WTC11 (cell line): Measurements from ENCODE around the gene RUNX2. TPM values are rescaled to one million over a fixed set of nuclear protein-coding genes. Genes with fewer than 3 reads are reported as not detected.
"Not testable (repeated sequence)": the region's sequence is repeated elsewhere in the genome, so short reads cannot be mapped to it uniquely, and the experiment has no call there.

ENCODE experiments used
- ATAC-seq: fragments of 200-7000 bp; cut with Tn5 transposase; 2 replicates; pipeline ENCODE4 v1.10.0; 2021; ENCODE audit warnings: mild to moderate bottlenecking, moderate library complexity
- CTCF ChIA-PET: fragments of 300-600 bp; sonication (Branson Sonifier 250); formaldehyde crosslinking; loops from one replicate; lab custom pipeline; 2021; ENCODE audit warnings: antibody characterized with exemption; lab: Charles Lee
- POLR2A ChIA-PET: fragments of 350-600 bp; sonication (Branson Sonifier 250); formaldehyde crosslinking; loops from one replicate; lab custom pipeline; 2021; ENCODE audit warnings: antibody characterized with exemption; lab: Charles Lee
- DNase-seq: peaks from one replicate; pipeline ENCODE4 v3.0.0; 2021; ENCODE audit warnings: low spot score
- H3K27ac Mint-ChIP-seq: 2 replicates; pipeline ENCODE4 v1.8.0; 2021; ENCODE audit warnings: mixed read lengths
- H3K27me3 Mint-ChIP-seq: 2 replicates; pipeline ENCODE4 v1.8.0; 2021; ENCODE audit warnings: low read depth, mild to moderate bottlenecking, moderate library complexity, mixed read lengths
- H3K36me3 Mint-ChIP-seq: 2 replicates; pipeline ENCODE4 v1.8.0; 2021; ENCODE audit warnings: mixed read lengths
- H3K4me1 Mint-ChIP-seq: 2 replicates; pipeline ENCODE4 v1.8.0; 2022; ENCODE audit warnings: mixed read lengths
- H3K4me3 Mint-ChIP-seq: 2 replicates; pipeline ENCODE4 v1.8.0; 2021; ENCODE audit warnings: mild to moderate bottlenecking, moderate library complexity, mixed read lengths
- H3K9me3 Mint-ChIP-seq: 2 replicates; pipeline ENCODE4 v1.8.0; 2021; ENCODE audit warnings: mixed read lengths
- ATF1 ChIP-seq: sonication (generic); formaldehyde crosslinking; IDR thresholded peaks from 2 replicates; pipeline ENCODE4 v1.8.1; 2023; ENCODE audit warnings: mild to moderate bottlenecking, moderate library complexity, missing genetic modification reagents
- CTCF ChIP-seq: fragments of 200-600 bp; IDR thresholded peaks from 2 replicates; pipeline ENCODE4 v1.8.0; 2022; ENCODE audit warnings: antibody characterized with exemption
- E2F1 ChIP-seq: sonication (generic); formaldehyde crosslinking; IDR thresholded peaks from 2 replicates; pipeline ENCODE4 v1.8.0; 2022; ENCODE audit warnings: mild to moderate bottlenecking, missing genetic modification reagents
- FOXK1 ChIP-seq: sonication (generic); formaldehyde crosslinking; IDR thresholded peaks from 2 replicates; pipeline ENCODE4 v1.8.0; 2022; ENCODE audit warnings: mild to moderate bottlenecking, moderate library complexity, missing genetic modification reagents
- FOXP4 ChIP-seq: sonication (generic); formaldehyde crosslinking; IDR thresholded peaks from 2 replicates; pipeline ENCODE4 v1.8.0; 2022; ENCODE audit warnings: mild to moderate bottlenecking, missing genetic modification reagents
- GABPB1 ChIP-seq: sonication (generic); formaldehyde crosslinking; IDR thresholded peaks from 2 replicates; pipeline ENCODE4 v1.8.1; 2023; ENCODE audit warnings: mild to moderate bottlenecking, missing genetic modification reagents
- GTF2I ChIP-seq: fragments of 250-450 bp; sonication (Bioruptor Pico); conservative IDR thresholded peaks from 2 replicates; pipeline ENCODE4 v1.4.0; 2021; ENCODE audit warnings: mild to moderate bottlenecking
- HMGXB4 ChIP-seq: sonication (generic); formaldehyde crosslinking; IDR thresholded peaks from 2 replicates; pipeline ENCODE4 v1.8.1; 2023; ENCODE audit warnings: mild to moderate bottlenecking, moderate library complexity, missing genetic modification reagents
- JAZF1 ChIP-seq: fragments of 250-450 bp; sonication (Bioruptor Pico); IDR thresholded peaks from 2 replicates; pipeline ENCODE4 v1.9.0; 2021; ENCODE audit warnings: moderate library complexity, mild to moderate bottlenecking, inconsistent platforms
- NFATC4 ChIP-seq: fragments of 250-450 bp; sonication (Bioruptor Pico); IDR thresholded peaks from 2 replicates; pipeline ENCODE4 v1.9.0; 2021; ENCODE audit warnings: mild to moderate bottlenecking
- NFE2L1 ChIP-seq: sonication (generic); formaldehyde crosslinking; IDR thresholded peaks from 2 replicates; pipeline ENCODE4 v1.8.1; 2023; ENCODE audit warnings: missing genetic modification reagents
- NFYB ChIP-seq: sonication (generic); formaldehyde crosslinking; conservative IDR thresholded peaks from 2 replicates; pipeline ENCODE4 v1.8.0; 2022; ENCODE audit warnings: low read depth, missing genetic modification reagents
- NR1H2 ChIP-seq: sonication (generic); formaldehyde crosslinking; IDR thresholded peaks from 2 replicates; pipeline ENCODE4 v1.9.0; 2021; ENCODE audit warnings: mild to moderate bottlenecking, moderate library complexity, missing genetic modification reagents
- NR3C1 ChIP-seq: sonication (generic); formaldehyde crosslinking; conservative IDR thresholded peaks from 2 replicates; pipeline ENCODE4 v1.8.1; 2023; ENCODE audit warnings: low read depth, mild to moderate bottlenecking, missing genetic modification reagents
- SMAD3 ChIP-seq: sonication (generic); formaldehyde crosslinking; IDR thresholded peaks from 2 replicates; pipeline ENCODE4 v1.8.0; 2022; ENCODE audit warnings: missing genetic modification reagents, mild to moderate bottlenecking, borderline replicate concordance
- SP1 ChIP-seq: sonication (generic); formaldehyde crosslinking; conservative IDR thresholded peaks from 2 replicates; pipeline ENCODE4 v1.8.1; 2022; ENCODE audit warnings: missing genetic modification reagents
- TEAD1 ChIP-seq: sonication (generic); formaldehyde crosslinking; IDR thresholded peaks from 2 replicates; pipeline ENCODE4 v1.8.0; 2022; ENCODE audit warnings: mild to moderate bottlenecking, missing genetic modification reagents
- TEAD4 ChIP-seq: sonication (generic); formaldehyde crosslinking; IDR thresholded peaks from 2 replicates; pipeline ENCODE4 v1.8.0; 2022; ENCODE audit warnings: mild to moderate bottlenecking, missing genetic modification reagents
- USF1 ChIP-seq: sonication (generic); formaldehyde crosslinking; IDR thresholded peaks from 2 replicates; pipeline ENCODE4 v1.8.0; 2022; ENCODE audit warnings: mild to moderate bottlenecking, missing genetic modification reagents
- ZBTB43 ChIP-seq: sonication (generic); formaldehyde crosslinking; IDR thresholded peaks from 2 replicates; pipeline ENCODE4 v1.8.1; 2023; ENCODE audit warnings: mild to moderate bottlenecking, missing genetic modification reagents
- ZMAT4 ChIP-seq: fragments of 250-450 bp; sonication (Bioruptor Pico); IDR thresholded peaks from 2 replicates; pipeline ENCODE4 v1.9.0; 2021; ENCODE audit warnings: mild to moderate bottlenecking
- ZNF263 ChIP-seq: sonication (generic); formaldehyde crosslinking; IDR thresholded peaks from 2 replicates; pipeline ENCODE4 v1.8.1; 2022; ENCODE audit warnings: low read depth, mild to moderate bottlenecking, moderate library complexity, missing genetic modification reagents
- ZNF671 ChIP-seq: fragments of 250-450 bp; sonication (Bioruptor Pico); IDR thresholded peaks from 2 replicates; pipeline ENCODE4 v1.8.0; 2021; ENCODE audit warnings: mild to moderate bottlenecking
- ZSCAN18 ChIP-seq: fragments of 250-450 bp; sonication (Bioruptor Pico); IDR thresholded peaks from 2 replicates; pipeline ENCODE4 v2.1.2; 2022; ENCODE audit warnings: mild to moderate bottlenecking, moderate library complexity
- total RNA-seq: library from RNA; stranded (reverse); gene quantifications from 3 replicates; pipeline ENCODE4 v1.2.3, GENCODE V29; 2021

The RUNX2 gene
- total RNA-seq, 1 experiment from 2014 or later = 0.28 TPM

- TF ChIP-seq ZSCAN18 (CRISPR knock-in tag) (no peak), NFYB (CRISPR knock-in tag) (no peak), SMAD3 (no peak), NR3C1 (CRISPR knock-in tag) (no peak), JAZF1 (CRISPR knock-in tag) (no peak), TEAD1 (CRISPR knock-in tag) (no peak)
- TF ChIP-seq, all 79 proteins: peak for 0
These were observed 34.8 kb upstream of the RUNX2 start (continued) for GRCh38 chr6:45293306-45293705.

GRCh38 chr6:45294065-45294701, 33.9 kb upstream of the RUNX2 start:
- ATAC-seq, H3K4me3 Mint-ChIP-seq, H3K27ac Mint-ChIP-seq, DNase-seq, H3K4me1 Mint-ChIP-seq, CTCF ChIA-PET, H3K27me3 Mint-ChIP-seq, H3K36me3 Mint-ChIP-seq: not testable (repeated sequence)
- peaks cover 20% of the 10 kb centered on the region for H3K9me3 Mint-ChIP-seq
- POLR2A ChIA-PET = interaction anchor here (0.6 kb wide), 1 partner anchor 1163 kb away, joined by 8 read pairs; no protein-coding TSS in a partner anchor

GRCh38 chr6:45297320-45297719, 30.8 kb upstream of the RUNX2 start:
- POLR2A ChIA-PET = no interaction called here
- Mint-ChIP-seq H3K27me3 (no peaks in the 10 kb centered on the region), H3K36me3 (peaks cover 2% of the 10 kb centered on the region; the same call in 1 of the 2 replicates), H3K4me1 (peaks cover 9% of the 10 kb centered on the region)
- no peak for ATAC-seq
- TF ChIP-seq ZMAT4 (CRISPR knock-in tag) = no peak
- TF ChIP-seq GABPB1 = no peak
- TF ChIP-seq FOXK1 (CRISPR knock-in tag) = no peak
- no peak for TF ChIP-seq FOXP4 (CRISPR knock-in tag)
- no peak for TF ChIP-seq NFE2L1
- no peak for TF ChIP-seq TEAD4 (CRISPR knock-in tag)
- TF ChIP-seq GTF2I (CRISPR knock-in tag) = no peak
- no peak for TF ChIP-seq HMGXB4 (CRISPR knock-in tag)
- no peak for TF ChIP-seq ZNF671
- no peak for TF ChIP-seq SP1 (CRISPR knock-in tag)
- TF ChIP-seq NR1H2 (CRISPR knock-in tag) = no peak
- TF ChIP-seq NFATC4 (CRISPR knock-in tag) = no peak
- no peak for TF ChIP-seq USF1 (CRISPR knock-in tag)
- no peak for TF ChIP-seq E2F1 (CRISPR knock-in tag)
- TF ChIP-seq ZBTB43 (CRISPR knock-in tag) = no peak
- TF ChIP-seq ZNF263 = no peak
- no peak for TF ChIP-seq CTCF
- TF ChIP-seq ATF1 (CRISPR knock-in tag) = no peak
- TF ChIP-seq, all 79 proteins: peak for 0
- no peak overlapping the region for H3K4me3 Mint-ChIP-seq
- CTCF ChIA-PET = no interaction called here
- peaks cover 15% of the 10 kb centered on the region for H3K9me3 Mint-ChIP-seq
- DNase-seq = no peak
- H3K27ac Mint-ChIP-seq = no peak overlapping the region
